ENCODE data around the gene SNAPC4.

The SNAPC4 gene

GRCh38 chr9:136433043-136433715 is 33.2 kb upstream of the SNAPC4 start:
- no peak overlapping the region for H3K4me3 ChIP-seq (ENCODE audit: low read depth, low read length)
- H3K9me3 ChIP-seq (ENCODE audit: control insufficient read depth, low read length), result no peaks in the 10 kb centered on the region
- H3K27me3 ChIP-seq (ENCODE audit: control insufficient read depth, insufficient read depth, low read length), result no peaks in the 10 kb centered on the region
- H3K4me2 ChIP-seq (ENCODE audit: low read length), result no peak overlapping the region
- H3K9ac ChIP-seq, result no peak overlapping the region
- TF ChIP-seq CTCF (IDR thresholded peaks at IDR 0.05), result no peak
- H3K4me1 ChIP-seq, result no peaks in the 10 kb centered on the region
- peaks cover 2% of the 10 kb centered on the region for H3K79me2 ChIP-seq
- H2AFZ ChIP-seq, result no peak overlapping the region
- H3K27ac ChIP-seq, result no peak overlapping the region
- H3K36me3 ChIP-seq (ENCODE audit: control insufficient read depth, insufficient read depth, low read length), result no peaks in the 10 kb centered on the region

- Histone ChIP-seq H2AFZ (no peak overlapping the region), H3K9ac (no peak overlapping the region), H3K36me3 (ENCODE audit: control insufficient read depth, insufficient read depth, low read length) (no peaks in the 10 kb centered on the region), H3K4me1 (no peaks in the 10 kb centered on the region), H3K27me3 (ENCODE audit: control insufficient read depth, insufficient read depth, low read length) (no peaks in the 10 kb centered on the region), H3K4me2 (ENCODE audit: low read length) (no peak overlapping the region), H3K27ac (no peak overlapping the region), H3K4me3 (ENCODE audit: low read depth, low read length) (no peak overlapping the region), H3K9me3 (ENCODE audit: control insufficient read depth, low read length) (no peaks in the 10 kb centered on the region), H3K79me2 (peaks cover 1% of the 10 kb centered on the region)
- TF ChIP-seq CTCF (IDR thresholded peaks at IDR 0.05), result no peak
Observed at GRCh38 chr9:136432591-136432990, 32.6 kb upstream of the SNAPC4 start.

GRCh38 chr9:136431782-136432350 is 31.9 kb upstream of the SNAPC4 start:
- Histone ChIP-seq H3K27me3 (ENCODE audit: control insufficient read depth, insufficient read depth, low read length) (no peaks in the 10 kb centered on the region), H3K36me3 (ENCODE audit: control insufficient read depth, insufficient read depth, low read length) (no peaks in the 10 kb centered on the region), H3K4me2 (ENCODE audit: low read length) (no peak overlapping the region), H3K4me3 (ENCODE audit: low read depth, low read length) (no peak overlapping the region), H2AFZ (no peak overlapping the region), H3K4me1 (no peaks in the 10 kb centered on the region), H3K79me2 (no peaks in the 10 kb centered on the region), H3K27ac (no peak overlapping the region), H3K9ac (no peak overlapping the region), H3K9me3 (ENCODE audit: control insufficient read depth, low read length) (no peaks in the 10 kb centered on the region)
- no peak for TF ChIP-seq CTCF (IDR thresholded peaks at IDR 0.05)

- H3K27me3 ChIP-seq (ENCODE audit: control insufficient read depth, insufficient read depth, low read length), result no peaks in the 10 kb centered on the region
- no peaks in the 10 kb centered on the region for H3K9me3 ChIP-seq (ENCODE audit: control insufficient read depth, low read length)
- TF ChIP-seq CTCF (IDR thresholded peaks at IDR 0.05), result no peak
- no peak overlapping the region for H3K4me2 ChIP-seq (ENCODE audit: low read length)
- no peak overlapping the region for H3K27ac ChIP-seq
- no peaks in the 10 kb centered on the region for H3K4me1 ChIP-seq
- no peak overlapping the region for H3K4me3 ChIP-seq (ENCODE audit: low read depth, low read length)
- H2AFZ ChIP-seq, result no peak overlapping the region
- H3K79me2 ChIP-seq, result no peaks in the 10 kb centered on the region
- H3K9ac ChIP-seq, result no peak overlapping the region
- H3K36me3 ChIP-seq (ENCODE audit: control insufficient read depth, insufficient read depth, low read length), result no peaks in the 10 kb centered on the region
Observed at GRCh38 chr9:136430588-136431234, 30.7 kb upstream of the SNAPC4 start.
